Peyer's patch (tissue), 4 donors: ENCODE data around the gene MRGPRG. TPM values are rescaled to one million over a fixed set of nuclear protein-coding genes. Genes with fewer than 3 reads are reported as not detected.

Source experiments
- DNase-seq, 3 donors: peaks; one replicate each; pipeline ENCODE4 v3.0.0-alpha.2; 2017 to 2019
- H3K27ac ChIP-seq, 4 donors: fragments of 200-600 bp; sonication (generic); one replicate each; pipeline ENCODE4 v1.5.1; 2016 to 2019
- H3K27me3 ChIP-seq, 2 donors: fragments of 200-600 bp; sonication (generic); one replicate each; pipeline ENCODE4 v1.5.1; 2019
- H3K36me3 ChIP-seq, 3 donors: fragments of 200-600 bp; sonication (generic); one replicate each; pipeline ENCODE4 v1.5.1; 2016 to 2019
- H3K4me1 ChIP-seq, 4 donors: fragments of 200-600 bp; sonication (generic); one replicate each; pipeline ENCODE4 v1.5.1; 2016 to 2019
- H3K4me3 ChIP-seq, 4 donors: fragments of 200-600 bp; sonication (generic); 1 replicate in 3 of 4; 2 replicates in 1 of 4; pipeline ENCODE4 v1.5.1; 2016 to 2019; ENCODE audit warnings: mild to moderate bottlenecking in 1 of 4
- H3K9me3 ChIP-seq, 4 donors: fragments of 200-600 bp; sonication (generic); one replicate each; pipeline ENCODE4 v1.5.1; 2016 to 2019; ENCODE audit warnings: mild to moderate bottlenecking in 1 of 4
- CTCF ChIP-seq, 6 experiments: fragments of 450-650 bp in 4 of 6; fragments of 200-600 bp in 2 of 6; sonication (generic) in 1 of 6; IDR thresholded peaks; one replicate each; pipeline ENCODE4 v1.5.1; 2017 to 2019; ENCODE audit warnings: antibody characterized with exemption in 6 of 6, mild to moderate bottlenecking in 3 of 6, moderate library complexity in 1 of 6
- POLR2A ChIP-seq, 2 donors: fragments of 450-650 bp; IDR thresholded peaks; one replicate each; pipeline ENCODE4 v1.5.1; 2017; ENCODE audit warnings: antibody characterized with exemption in 2 of 2, mild to moderate bottlenecking in 2 of 2, moderate library complexity in 2 of 2
- total RNA-seq, 4 donors: library from RNA; depleted of rRNA; stranded (reverse); fragments of >200 nt; gene quantifications; one replicate each; pipeline ENCODE4 v1.1.0, GENCODE V29; 2016

MRGPRG gene
- total RNA-seq, 4 donors from 2014 or later: not detected

- no peak overlapping the region for H3K27ac ChIP-seq
- DNase-seq: peak in 1 of 3 donors; percentile 34
- H3K4me1 ChIP-seq: no peaks in the 10 kb centered on the region
- TF ChIP-seq POLR2A (IDR thresholded peaks at IDR 0.05) (no peak), CTCF (IDR thresholded peaks at IDR 0.05) (no peak)
- H3K36me3 ChIP-seq: no peaks in the 10 kb centered on the region
- H3K27me3 ChIP-seq: no peaks in the 10 kb centered on the region
- H3K4me3 ChIP-seq: no peak overlapping the region
- H3K9me3 ChIP-seq: no peaks in the 10 kb centered on the region
Measured at GRCh38 chr11:3222941-3223915, 4.6 kb upstream of the MRGPRG start.

GRCh38 chr11:3222003-3222855 is 3.6 kb upstream of the MRGPRG start:
- Histone ChIP-seq H3K4me3 (no peak overlapping the region), H3K4me1 (no peaks in the 10 kb centered on the region), H3K27ac (no peak overlapping the region), H3K9me3 (no peaks in the 10 kb centered on the region), H3K36me3 (no peaks in the 10 kb centered on the region), H3K27me3 (no peaks in the 10 kb centered on the region)
- TF ChIP-seq CTCF (IDR thresholded peaks at IDR 0.05): no peak
- TF ChIP-seq POLR2A (IDR thresholded peaks at IDR 0.05): no peak
- DNase-seq: peak in 2 of 3 donors; percentile 33 to 36

GRCh38 chr11:3221408-3222002 is 2.9 kb upstream of the MRGPRG start:
- DNase-seq: peak in 1 of 3 donors; percentile 38
- H3K9me3 ChIP-seq: no peaks in the 10 kb centered on the region
- TF ChIP-seq CTCF (IDR thresholded peaks at IDR 0.05): no peak
- TF ChIP-seq POLR2A (IDR thresholded peaks at IDR 0.05): no peak
- H3K4me3 ChIP-seq: no peak overlapping the region
- H3K27me3 ChIP-seq: no peaks in the 10 kb centered on the region
- no peaks in the 10 kb centered on the region for H3K36me3 ChIP-seq
- no peaks in the 10 kb centered on the region for H3K4me1 ChIP-seq
- no peak overlapping the region for H3K27ac ChIP-seq

- H3K36me3 ChIP-seq: no peaks in the 10 kb centered on the region
- no peaks in the 10 kb centered on the region for H3K27me3 ChIP-seq
- no peaks in the 10 kb centered on the region for H3K9me3 ChIP-seq
- no peak overlapping the region for H3K4me3 ChIP-seq
- peak in 1 of 3 donors; percentile 37 for DNase-seq
- no peaks in the 10 kb centered on the region for H3K4me1 ChIP-seq
- TF ChIP-seq POLR2A (IDR thresholded peaks at IDR 0.05) (no peak), CTCF (IDR thresholded peaks at IDR 0.05) (no peak)
- no peak overlapping the region for H3K27ac ChIP-seq
Measured at GRCh38 chr11:3220521-3221407, 2.2 kb upstream of the MRGPRG start.
